DND-41 (cell line): ENCODE measurements around the gene SMAD1.

Experiments
- ATAC-seq: fragments of 200-7000 bp; cut with Tn5 transposase; 3 replicates; pipeline ENCODE4 v1.9.1; 2021; ENCODE audit warnings: low read depth; ENCODE audit not compliant: insufficient read depth
- DNase-seq: peaks from one replicate; pipeline ENCODE4 v3.0.0-alpha.2; 2020
- H2AFZ ChIP-seq: 2 replicates; pipeline ENCODE4 v1.6.0; 2012; ENCODE audit warnings: low read depth, low read length
- H3K27ac ChIP-seq: 2 replicates; pipeline ENCODE4 v1.5.1; 2012; ENCODE audit warnings: low read length, inconsistent platforms
- H3K27me3 ChIP-seq: fragments of 200-600 bp; sonication (generic); 2 replicates; pipeline ENCODE4 v1.6.0; 2012; ENCODE audit warnings: low read length, mild to moderate bottlenecking, inconsistent platforms; ENCODE audit not compliant: insufficient read depth, poor library complexity
- H3K36me3 ChIP-seq: 2 replicates; pipeline ENCODE4 v1.5.1; 2012; ENCODE audit warnings: low read length, inconsistent platforms; ENCODE audit not compliant: insufficient read depth
- H3K4me1 ChIP-seq: 2 replicates; pipeline ENCODE4 v1.5.1; 2012; ENCODE audit warnings: mild to moderate bottlenecking, low read length; ENCODE audit not compliant: insufficient read depth
- H3K4me2 ChIP-seq: 2 replicates; pipeline ENCODE4 v1.6.0; 2012; ENCODE audit warnings: mild to moderate bottlenecking, moderate library complexity, low read length, inconsistent platforms; ENCODE audit not compliant: insufficient read depth
- H3K4me3 ChIP-seq, 2 experiments: fragments of 200-600 bp in 1 of 2; shearing (Covaris generic) in 1 of 2; 2 replicates each; pipeline ENCODE4 v1.5.1; 2012 to 2016; ENCODE audit warnings: inconsistent platforms in 2 of 2, low read length in 2 of 2, mild to moderate bottlenecking in 2 of 2, low read depth in 1 of 2, moderate library complexity in 1 of 2
- H3K79me2 ChIP-seq: 2 replicates; pipeline ENCODE4 v1.6.0; 2012; ENCODE audit warnings: low read length, inconsistent platforms; ENCODE audit not compliant: insufficient read depth
- H3K9ac ChIP-seq: 2 replicates; pipeline ENCODE4 v1.6.0; 2012; ENCODE audit warnings: low read depth, mild to moderate bottlenecking, inconsistent platforms, low read length, moderate library complexity
- H3K9me3 ChIP-seq: 2 replicates; pipeline ENCODE4 v1.5.1; 2012; ENCODE audit warnings: low read length, moderate library complexity, mild to moderate bottlenecking, inconsistent platforms; ENCODE audit not compliant: insufficient read depth, severe bottlenecking
- H4K20me1 ChIP-seq: 2 replicates; pipeline ENCODE4 v1.6.0; 2012; ENCODE audit warnings: low read length; ENCODE audit not compliant: insufficient read depth
- EZH2 ChIP-seq: IDR thresholded peaks from 3 replicates; pipeline ENCODE4 v1.6.1; 2012; ENCODE audit warnings: borderline replicate concordance, low read depth, mild to moderate bottlenecking, moderate library complexity, low read length, inconsistent platforms; ENCODE audit not compliant: severe bottlenecking
- TF ChIP-seq, protein P1 (sequence below): IDR thresholded peaks from 2 replicates; pipeline ENCODE4 v1.5.1; 2012; ENCODE audit warnings: borderline replicate concordance, low read length, moderate library complexity, mild to moderate bottlenecking; ENCODE audit not compliant: poor library complexity, severe bottlenecking; ENCODE audit errors: extremely low read depth

SMAD1 gene

DNA sequence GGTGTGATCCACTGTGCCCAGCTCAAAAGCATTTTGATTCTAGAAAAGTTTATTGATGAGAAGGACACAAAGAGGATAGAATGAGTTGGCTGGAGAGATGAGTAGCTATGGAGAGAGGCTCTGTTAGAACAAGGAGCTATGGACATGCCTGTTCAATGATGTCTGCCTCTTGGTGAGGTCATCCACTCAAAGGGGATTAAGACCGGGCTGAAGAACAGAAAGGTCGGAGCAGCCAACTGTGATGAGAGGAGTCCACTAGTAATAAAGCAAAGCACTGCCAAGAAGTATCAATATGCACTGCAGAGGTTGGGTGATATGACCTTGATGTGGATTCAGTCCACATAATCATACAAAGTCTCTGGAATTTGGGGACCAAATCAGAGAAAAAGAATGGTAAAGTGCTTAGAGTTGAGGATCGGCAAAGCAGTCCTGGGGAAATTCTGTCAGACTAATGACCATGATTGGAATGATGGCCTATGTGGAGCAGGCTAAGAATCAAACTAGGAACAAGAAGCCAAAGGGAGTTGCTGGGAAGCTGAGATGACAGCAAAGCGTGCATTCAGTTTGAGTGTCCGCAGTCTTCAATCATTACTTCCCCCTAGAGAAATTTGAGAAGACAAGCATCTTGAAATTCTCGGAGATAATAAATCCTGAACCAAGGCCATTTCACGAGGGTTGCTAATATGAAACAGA is 81.8 kb downstream of the SMAD1 start:
- no peaks in the 10 kb centered on the region for H3K36me3 ChIP-seq
- H3K27me3 ChIP-seq = peaks cover 3% of the 10 kb centered on the region
- ATAC-seq (no peak), DNase-seq (no peak)
- H3K27ac ChIP-seq = no peak overlapping the region
- no peaks in the 10 kb centered on the region for H3K4me1 ChIP-seq
- no peak overlapping the region for H3K9ac ChIP-seq
- no peak overlapping the region for H3K4me2 ChIP-seq
- no peaks in the 10 kb centered on the region for H3K9me3 ChIP-seq
- TF ChIP-seq EZH2 = no peak
- TF ChIP-seq, protein P1, sequence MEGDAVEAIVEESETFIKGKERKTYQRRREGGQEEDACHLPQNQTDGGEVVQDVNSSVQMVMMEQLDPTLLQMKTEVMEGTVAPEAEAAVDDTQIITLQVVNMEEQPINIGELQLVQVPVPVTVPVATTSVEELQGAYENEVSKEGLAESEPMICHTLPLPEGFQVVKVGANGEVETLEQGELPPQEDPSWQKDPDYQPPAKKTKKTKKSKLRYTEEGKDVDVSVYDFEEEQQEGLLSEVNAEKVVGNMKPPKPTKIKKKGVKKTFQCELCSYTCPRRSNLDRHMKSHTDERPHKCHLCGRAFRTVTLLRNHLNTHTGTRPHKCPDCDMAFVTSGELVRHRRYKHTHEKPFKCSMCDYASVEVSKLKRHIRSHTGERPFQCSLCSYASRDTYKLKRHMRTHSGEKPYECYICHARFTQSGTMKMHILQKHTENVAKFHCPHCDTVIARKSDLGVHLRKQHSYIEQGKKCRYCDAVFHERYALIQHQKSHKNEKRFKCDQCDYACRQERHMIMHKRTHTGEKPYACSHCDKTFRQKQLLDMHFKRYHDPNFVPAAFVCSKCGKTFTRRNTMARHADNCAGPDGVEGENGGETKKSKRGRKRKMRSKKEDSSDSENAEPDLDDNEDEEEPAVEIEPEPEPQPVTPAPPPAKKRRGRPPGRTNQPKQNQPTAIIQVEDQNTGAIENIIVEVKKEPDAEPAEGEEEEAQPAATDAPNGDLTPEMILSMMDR = no peak
- H4K20me1 ChIP-seq = no peaks in the 10 kb centered on the region
- no peaks in the 10 kb centered on the region for H3K79me2 ChIP-seq
- H3K4me3 ChIP-seq = no peak overlapping the region
- H2AFZ ChIP-seq = no peak overlapping the region

DNA sequence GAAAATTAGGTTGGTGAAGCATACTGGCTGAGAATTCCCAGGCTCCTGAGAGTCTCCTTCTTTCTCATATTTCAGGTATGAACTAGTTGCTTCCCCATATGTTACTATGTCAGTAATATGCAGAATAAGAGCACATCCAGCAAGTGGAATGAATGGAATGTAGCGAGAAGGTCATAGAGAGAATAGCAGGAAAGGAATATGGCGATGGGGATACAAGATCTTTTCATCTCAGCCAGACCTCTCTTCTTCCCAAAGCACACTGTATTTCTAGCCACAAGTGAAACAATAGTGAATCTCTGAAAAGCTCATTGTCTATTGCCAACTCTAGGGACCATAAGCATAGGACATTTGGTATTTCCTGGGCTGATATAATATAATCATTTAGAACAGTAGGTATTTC is 82.9 kb downstream of the SMAD1 start:
- no peak for DNase-seq
- Histone ChIP-seq H2AFZ (no peak overlapping the region), H3K9ac (no peak overlapping the region)

DNA sequence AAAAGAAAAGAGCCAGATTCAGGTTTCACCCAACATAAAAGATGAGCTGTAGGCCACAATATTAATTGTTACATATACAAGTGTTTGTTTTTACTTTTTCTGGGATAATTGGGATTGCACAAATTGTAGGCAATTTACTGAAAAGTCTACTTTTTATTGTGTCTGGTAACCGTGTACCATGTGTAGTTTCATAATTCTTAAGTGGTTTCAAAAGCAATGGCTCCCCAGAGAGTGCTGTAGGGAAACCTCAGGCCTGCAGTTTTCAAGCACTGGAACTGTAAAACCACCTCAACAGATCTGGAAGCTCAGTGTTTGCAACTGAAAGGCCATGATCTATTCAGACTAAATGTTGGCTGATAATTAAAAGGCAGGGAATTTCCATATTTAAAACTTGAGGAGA is 83.7 kb downstream of the SMAD1 start:
- ATAC-seq (no peak), DNase-seq (no peak)
- no peak overlapping the region for H3K9ac ChIP-seq
- H2AFZ ChIP-seq = no peak overlapping the region
- H3K79me2 ChIP-seq = no peaks in the 10 kb centered on the region
- no peaks in the 10 kb centered on the region for H4K20me1 ChIP-seq
- H3K4me2 ChIP-seq = no peak overlapping the region
- TF ChIP-seq, protein P1 = no peak
- no peak for TF ChIP-seq EZH2
- no peaks in the 10 kb centered on the region for H3K27me3 ChIP-seq
- no peak overlapping the region for H3K27ac ChIP-seq
- no peaks in the 10 kb centered on the region for H3K36me3 ChIP-seq
- H3K9me3 ChIP-seq = no peaks in the 10 kb centered on the region
- H3K4me1 ChIP-seq = no peaks in the 10 kb centered on the region
- H3K4me3 ChIP-seq = no peak overlapping the region

More for the DNA sequence above, 82.9 kb downstream of the SMAD1 start:
- no peaks in the 10 kb centered on the region for H3K4me1 ChIP-seq
- no peaks in the 10 kb centered on the region for H4K20me1 ChIP-seq
- no peak for ATAC-seq
- H3K4me2 ChIP-seq = no peak overlapping the region
- H3K4me3 ChIP-seq = no peak overlapping the region
- H3K79me2 ChIP-seq = no peaks in the 10 kb centered on the region
- no peak overlapping the region for H3K27ac ChIP-seq
- no peak for TF ChIP-seq EZH2
- TF ChIP-seq, protein P1 = no peak
- H3K36me3 ChIP-seq = no peaks in the 10 kb centered on the region
- no peaks in the 10 kb centered on the region for H3K9me3 ChIP-seq
- H3K27me3 ChIP-seq = peaks cover 3% of the 10 kb centered on the region
